ENCODE results near the gene MRPL52. TPM values are rescaled to one million over a fixed set of nuclear protein-coding genes. Genes with fewer than 3 reads are reported as not detected.
A peak's percentile ranks its signal among the peaks of the same experiment; 100 is the strongest.

The MRPL52 gene
- total and polyA plus RNA-seq, 2 of the 13 experiments (the other 11 are each of a cell fraction or from before 2014, with no cell fraction given), result 118 to 329 TPM

GRCh38 chr14:22837114-22837749 lies 7.5 kb downstream of the MRPL52 start (continued):
- no peak; the same call in 1 of the 2 replicates for TF ChIP-seq ZNF512B (CRISPR knock-in tag; IDR thresholded peaks at IDR 0.05; ENCODE audit: borderline replicate concordance)
- TF ChIP-seq GMEB2 (CRISPR knock-in tag; IDR thresholded peaks at IDR 0.05; ENCODE audit: low read depth), result no peak
- TF ChIP-seq ZNF780A (CRISPR knock-in tag; IDR thresholded peaks at IDR 0.05), result no peak
- TF ChIP-seq RARA (CRISPR knock-in tag; IDR thresholded peaks at IDR 0.05), result no peak
- no peak for TF ChIP-seq ZNF556 (CRISPR knock-in tag; IDR thresholded peaks at IDR 0.05; ENCODE audit: borderline replicate concordance)
- no peak for TF ChIP-seq ZNF775 (CRISPR knock-in tag; IDR thresholded peaks at IDR 0.05; ENCODE audit: borderline replicate concordance)
- TF ChIP-seq ZNF350 (CRISPR knock-in tag; IDR thresholded peaks at IDR 0.05; ENCODE audit: borderline replicate concordance, low read depth), result 0 out of 2 replicates have a peak, but pooled peaks have one; percentile 63
- no peak for TF ChIP-seq HNRNPUL1 (IDR thresholded peaks at IDR 0.05; ENCODE audit: low read depth, low read length)
- TF ChIP-seq ZSCAN22 (CRISPR knock-in tag; IDR thresholded peaks at IDR 0.05), result peak; percentile 50; the same call in 1 of the 2 replicates
- no peak; the same call in 1 of the 2 replicates for TF ChIP-seq ZNF570 (CRISPR knock-in tag; IDR thresholded peaks at IDR 0.05; ENCODE audit: borderline replicate concordance)
- no peak for TF ChIP-seq SSRP1 (CRISPR knock-in tag; IDR thresholded peaks at IDR 0.05)
- no peak for TF ChIP-seq ZNF562 (CRISPR knock-in tag; IDR thresholded peaks at IDR 0.05; ENCODE audit: borderline replicate concordance)
- 0 out of 4 replicates have a peak, but pooled peaks of 1 of the 2 experiments have one; percentile 47 for TF ChIP-seq KLF16 (CRISPR knock-in tag; IDR thresholded peaks at IDR 0.05)
- TF ChIP-seq ZKSCAN1 (IDR thresholded peaks at IDR 0.05; ENCODE audit: low read length), result no peak
- no peak for TF ChIP-seq PRDM10 (CRISPR knock-in tag; IDR thresholded peaks at IDR 0.05; ENCODE audit: low read depth)
- no peak for TF ChIP-seq ZNF740 (CRISPR knock-in tag; IDR thresholded peaks at IDR 0.05)
- TF ChIP-seq RBAK (CRISPR knock-in tag; IDR thresholded peaks at IDR 0.05), result no peak
- TF ChIP-seq KDM3A (CRISPR knock-in tag; IDR thresholded peaks at IDR 0.05; ENCODE audit: low read depth), result peak; percentile 80; the same call in 1 of the 2 replicates
- TF ChIP-seq MIXL1 (CRISPR knock-in tag; IDR thresholded peaks at IDR 0.05), result no peak
- TF ChIP-seq DRAP1 (CRISPR knock-in tag; IDR thresholded peaks at IDR 0.05), result peak; percentile 48; the same call in 1 of the 2 replicates
- no peak for TF ChIP-seq NBN (conservative IDR thresholded peaks at IDR 0.05)
- TF ChIP-seq GATAD1 (CRISPR knock-in tag; IDR thresholded peaks at IDR 0.05), result peak; percentile 28; the same call in 1 of the 2 replicates

All from HepG2 (cell line).